BJ (cell line): ENCODE results near the gene HADHA. TPM values are rescaled to one million over a fixed set of nuclear protein-coding genes. Genes with fewer than 3 reads are reported as not detected.

Experiments used
- CTCF ChIA-PET: fragments of 350-600 bp; formaldehyde crosslinking; extraction: SDS; loops from one replicate; lab custom pipeline; 2021; ENCODE audit warnings: antibody characterized with exemption, inconsistent platforms; lab: Yijun Ruan, JAX
- POLR2A ChIA-PET: fragments of 300-600 bp; sonication (Branson Sonifier 250); formaldehyde crosslinking; extraction: SDS; loops from one replicate; lab custom pipeline; 2021; ENCODE audit warnings: antibody characterized with exemption; lab: Charles Lee
- DNase-seq: peaks from one replicate; pipeline ENCODE4 v3.0.0-alpha.2; 2011; ENCODE audit warnings: low read depth
- H3K27me3 ChIP-seq: 2 replicates; pipeline ENCODE4 v1.6.0; 2011; ENCODE audit warnings: low read length; ENCODE audit not compliant: control insufficient read depth, insufficient read depth
- H3K36me3 ChIP-seq: 2 replicates; pipeline ENCODE4 v1.5.1; 2011; ENCODE audit warnings: low read length; ENCODE audit not compliant: control insufficient read depth, insufficient read depth
- H3K4me3 ChIP-seq: 2 replicates; pipeline ENCODE4 v1.5.1; 2011; ENCODE audit warnings: low read depth, mild to moderate bottlenecking, control low read depth, low read length
- polyA plus RNA-seq: library from polyadenylated mRNA; depleted of rRNA; stranded (reverse); fragments of >200 nt; gene quantifications from 2 replicates; pipeline ENCODE4 v1.2.3, GENCODE V29; 2011
- TF ChIP-seq, protein P1 (sequence below): IDR thresholded peaks from 2 replicates; pipeline ENCODE4 v1.5.1; 2011; ENCODE audit warnings: low read depth, mild to moderate bottlenecking, control low read depth, inconsistent platforms, low read length, moderate library complexity; ENCODE audit not compliant: insufficient read depth

Gene HADHA
- polyA plus RNA-seq, 1 experiment = 111 TPM

DNA sequence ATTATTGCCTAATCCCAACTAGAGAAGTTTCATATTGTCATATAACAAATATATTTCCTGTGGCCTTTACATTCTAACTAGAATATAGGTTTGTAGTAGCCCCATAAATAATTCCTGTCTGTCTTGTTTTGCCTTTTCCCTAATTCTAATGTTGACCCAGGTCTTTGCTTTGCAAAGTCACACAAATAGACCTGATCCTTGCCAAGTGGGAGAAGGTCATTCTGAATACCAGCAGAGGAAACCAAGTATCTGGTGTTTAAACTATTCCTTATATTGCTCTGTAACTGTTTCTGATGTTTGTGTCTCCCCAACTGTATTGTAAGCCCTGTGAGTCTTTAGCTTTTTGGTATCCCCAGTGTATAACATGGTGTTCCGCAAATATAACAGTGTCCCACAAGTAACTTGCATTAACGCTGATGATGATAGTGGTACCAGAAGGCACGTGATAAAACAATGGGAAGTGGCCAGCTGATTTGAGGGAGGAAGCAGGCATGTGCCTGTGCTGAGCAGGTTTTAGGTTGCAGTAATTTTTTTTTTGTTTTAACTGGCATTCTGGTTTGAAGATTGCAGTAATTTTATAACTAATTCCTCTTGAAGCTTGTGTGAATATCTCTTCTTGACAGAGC is 11.4 kb upstream of the HADHA start:
- TF ChIP-seq, protein P1, sequence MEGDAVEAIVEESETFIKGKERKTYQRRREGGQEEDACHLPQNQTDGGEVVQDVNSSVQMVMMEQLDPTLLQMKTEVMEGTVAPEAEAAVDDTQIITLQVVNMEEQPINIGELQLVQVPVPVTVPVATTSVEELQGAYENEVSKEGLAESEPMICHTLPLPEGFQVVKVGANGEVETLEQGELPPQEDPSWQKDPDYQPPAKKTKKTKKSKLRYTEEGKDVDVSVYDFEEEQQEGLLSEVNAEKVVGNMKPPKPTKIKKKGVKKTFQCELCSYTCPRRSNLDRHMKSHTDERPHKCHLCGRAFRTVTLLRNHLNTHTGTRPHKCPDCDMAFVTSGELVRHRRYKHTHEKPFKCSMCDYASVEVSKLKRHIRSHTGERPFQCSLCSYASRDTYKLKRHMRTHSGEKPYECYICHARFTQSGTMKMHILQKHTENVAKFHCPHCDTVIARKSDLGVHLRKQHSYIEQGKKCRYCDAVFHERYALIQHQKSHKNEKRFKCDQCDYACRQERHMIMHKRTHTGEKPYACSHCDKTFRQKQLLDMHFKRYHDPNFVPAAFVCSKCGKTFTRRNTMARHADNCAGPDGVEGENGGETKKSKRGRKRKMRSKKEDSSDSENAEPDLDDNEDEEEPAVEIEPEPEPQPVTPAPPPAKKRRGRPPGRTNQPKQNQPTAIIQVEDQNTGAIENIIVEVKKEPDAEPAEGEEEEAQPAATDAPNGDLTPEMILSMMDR = no peak
- POLR2A ChIA-PET = no interaction called here
- Histone ChIP-seq H3K4me3 (no peak overlapping the region), H3K27me3 (no peaks in the 10 kb centered on the region), H3K36me3 (peaks cover 10% of the 10 kb centered on the region)
- CTCF ChIA-PET = interaction anchor here (1.1 to 1.3 kb wide), 3 partner anchors 10 to 12 kb away, joined by 3 read pairs; partner anchors contain the start of genes HADHA and HADHB
- no peak for DNase-seq

- Histone ChIP-seq H3K4me3 (no peak overlapping the region), H3K36me3 (no peaks in the 10 kb centered on the region), H3K27me3 (no peaks in the 10 kb centered on the region)
- CTCF ChIA-PET = interaction anchor here (1.1 kb wide), 1 partner anchor 8 kb away, joined by 4 read pairs; no protein-coding TSS in a partner anchor
- TF ChIP-seq, protein P1 = no peak
- POLR2A ChIA-PET = no interaction called here
- DNase-seq = no peak
Observed at GRCh38 chr2:26251893-26252292, 7.5 kb upstream of the HADHA start.

DNA sequence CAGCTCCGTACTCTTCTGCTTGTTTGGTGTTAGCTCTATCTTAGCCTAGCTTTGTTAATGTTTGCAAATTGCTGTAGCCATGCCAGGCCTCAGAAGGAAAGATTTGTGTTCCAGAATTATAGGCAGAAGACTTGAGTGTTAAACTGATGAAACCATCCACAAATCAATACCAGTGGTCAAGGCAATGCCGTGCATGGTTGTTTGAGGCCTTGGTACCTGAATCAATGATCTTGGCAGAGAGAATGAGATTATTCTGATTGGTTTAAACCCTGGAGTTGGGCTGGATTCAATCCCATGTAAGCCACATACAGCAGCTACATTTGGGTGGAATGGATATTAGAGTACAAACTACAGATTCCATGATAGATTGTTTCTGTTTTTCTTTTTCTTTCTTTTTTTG is 5.2 kb upstream of the HADHA start:
- no peaks in the 10 kb centered on the region for H3K36me3 ChIP-seq
- TF ChIP-seq, protein P1 = no peak
- no peak for DNase-seq
- POLR2A ChIA-PET = no interaction called here
- CTCF ChIA-PET = no interaction called here
- H3K27me3 ChIP-seq = no peaks in the 10 kb centered on the region
- H3K4me3 ChIP-seq = no peak overlapping the region

DNA sequence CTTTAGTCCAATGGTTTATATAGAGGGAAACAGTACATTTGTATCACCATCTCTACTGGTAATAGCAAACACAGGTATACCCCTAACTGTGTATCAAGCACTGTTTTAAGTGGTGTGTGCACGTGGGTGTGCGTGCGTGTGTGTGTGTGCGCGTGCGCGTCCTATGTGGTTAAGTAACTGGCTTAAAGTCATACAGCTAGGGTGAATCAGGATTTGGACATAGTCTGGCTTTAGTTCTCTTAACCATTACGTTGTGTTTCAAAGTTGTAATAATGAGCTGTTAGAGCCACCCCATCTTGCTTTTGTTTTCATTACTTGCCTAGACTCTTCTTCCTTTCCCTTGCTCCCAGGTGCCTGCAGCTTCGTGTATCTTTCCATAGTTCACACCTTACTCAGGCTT is 2.4 kb upstream of the HADHA start:
- ChIA-PET POLR2A (no interaction called here), CTCF (interaction anchor here (0.6 to 1.3 kb wide), 6 partner anchors 10 to 260 kb away, joined by 3 to 4 read pairs (median 3); no protein-coding TSS in a partner anchor)
- H3K36me3 ChIP-seq = no peaks in the 10 kb centered on the region
- H3K27me3 ChIP-seq = no peaks in the 10 kb centered on the region
- H3K4me3 ChIP-seq = no peak overlapping the region
- DNase-seq = no peak
- TF ChIP-seq, protein P1 = no peak

DNA sequence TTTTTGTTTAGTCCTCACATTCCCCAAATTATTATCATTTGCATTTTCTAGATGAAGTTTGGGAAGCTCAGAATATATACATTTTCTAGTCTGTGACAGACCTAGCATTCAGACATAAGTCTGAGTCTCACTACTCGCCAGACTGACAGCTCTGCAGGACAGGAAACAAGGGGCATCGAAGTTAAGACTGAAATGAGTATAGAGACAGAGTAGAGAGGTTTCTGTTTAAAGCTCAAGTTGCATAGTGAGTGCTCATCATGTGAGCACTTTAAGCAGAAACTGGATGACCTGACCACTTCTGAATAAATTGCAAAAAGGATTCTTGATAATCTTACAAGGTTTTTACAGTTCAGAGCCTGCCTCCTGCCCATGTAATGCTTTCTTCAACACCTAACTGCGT is 1.4 kb upstream of the HADHA start:
- no peaks in the 10 kb centered on the region for H3K36me3 ChIP-seq
- CTCF ChIA-PET = interaction anchor here (0.6 to 2.1 kb wide), 4 partner anchors 54 to 332 kb away, joined by 3 to 8 read pairs (median 3); no protein-coding TSS in a partner anchor
- TF ChIP-seq, protein P1 = no peak
- POLR2A ChIA-PET = no interaction called here
- peak overlapping the region; percentile 72 for H3K4me3 ChIP-seq
- DNase-seq = no peak
- H3K27me3 ChIP-seq = no peaks in the 10 kb centered on the region
